PC-9 (cell line): Measurements from ENCODE around the gene SLC9A6.

Experiments
- EZH2 ChIP-seq: fragments of 200-600 bp; sonication (generic); IDR thresholded peaks from 2 replicates; pipeline ENCODE4 v1.8.0; 2017; ENCODE audit warnings: antibody characterized with exemption, low read depth
- TF ChIP-seq, protein P1 (sequence below): fragments of 200-600 bp; sonication (generic); conservative IDR thresholded peaks from 2 replicates; pipeline ENCODE4 v1.6.1; 2017; ENCODE audit warnings: mixed run types, antibody characterized with exemption, mild to moderate bottlenecking, moderate library complexity

DNA sequence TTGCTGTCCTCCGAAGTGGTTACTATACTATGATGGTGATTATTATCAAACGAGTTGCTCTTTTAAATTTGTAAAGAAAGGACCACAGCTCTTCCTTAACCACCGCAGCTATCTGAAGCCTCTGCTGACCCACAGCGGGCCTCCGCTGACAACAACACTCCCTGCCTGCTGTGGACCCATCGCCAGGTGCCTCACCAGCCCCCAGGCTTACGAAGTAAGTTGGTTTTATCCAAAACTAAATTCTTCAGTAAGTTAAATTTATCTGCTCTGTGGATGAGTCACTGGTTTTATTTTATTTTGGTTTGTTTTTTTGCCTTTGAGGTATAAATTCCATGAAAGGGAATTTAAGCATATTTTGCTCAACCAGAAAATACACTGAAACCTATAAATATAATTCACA lies 54.7 kb downstream of the SLC9A6 start:
- TF ChIP-seq, protein P1, sequence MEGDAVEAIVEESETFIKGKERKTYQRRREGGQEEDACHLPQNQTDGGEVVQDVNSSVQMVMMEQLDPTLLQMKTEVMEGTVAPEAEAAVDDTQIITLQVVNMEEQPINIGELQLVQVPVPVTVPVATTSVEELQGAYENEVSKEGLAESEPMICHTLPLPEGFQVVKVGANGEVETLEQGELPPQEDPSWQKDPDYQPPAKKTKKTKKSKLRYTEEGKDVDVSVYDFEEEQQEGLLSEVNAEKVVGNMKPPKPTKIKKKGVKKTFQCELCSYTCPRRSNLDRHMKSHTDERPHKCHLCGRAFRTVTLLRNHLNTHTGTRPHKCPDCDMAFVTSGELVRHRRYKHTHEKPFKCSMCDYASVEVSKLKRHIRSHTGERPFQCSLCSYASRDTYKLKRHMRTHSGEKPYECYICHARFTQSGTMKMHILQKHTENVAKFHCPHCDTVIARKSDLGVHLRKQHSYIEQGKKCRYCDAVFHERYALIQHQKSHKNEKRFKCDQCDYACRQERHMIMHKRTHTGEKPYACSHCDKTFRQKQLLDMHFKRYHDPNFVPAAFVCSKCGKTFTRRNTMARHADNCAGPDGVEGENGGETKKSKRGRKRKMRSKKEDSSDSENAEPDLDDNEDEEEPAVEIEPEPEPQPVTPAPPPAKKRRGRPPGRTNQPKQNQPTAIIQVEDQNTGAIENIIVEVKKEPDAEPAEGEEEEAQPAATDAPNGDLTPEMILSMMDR = no peak
- no peak for TF ChIP-seq EZH2
